Lung microvascular endothelial cell (primary cell): ENCODE results near the gene FAM120A. TPM values are rescaled to one million over a fixed set of nuclear protein-coding genes. Genes with fewer than 3 reads are reported as not detected.
A peak's percentile ranks its signal among the peaks of the same experiment; 100 is the strongest.
"Not testable (repeated sequence)": the region's sequence is repeated elsewhere in the genome, so short reads cannot be mapped to it uniquely, and the experiment has no call there.

Experiments used
- DNase-seq, 2 donors: peaks; one replicate each; pipeline versions ENCODE4 v3.0.0 to v3.0.0-alpha.2; 2010; ENCODE audit warnings: low read depth in 2 of 2
- total RNA-seq: library from RNA; depleted of rRNA; stranded (reverse); fragments of >200 nt; gene quantifications from 2 replicates; pipeline ENCODE4 v1.2.1, GENCODE V29; 2014

FAM120A gene
- total RNA-seq, 1 donor from 2014 or later = 74.6 TPM

DNA sequence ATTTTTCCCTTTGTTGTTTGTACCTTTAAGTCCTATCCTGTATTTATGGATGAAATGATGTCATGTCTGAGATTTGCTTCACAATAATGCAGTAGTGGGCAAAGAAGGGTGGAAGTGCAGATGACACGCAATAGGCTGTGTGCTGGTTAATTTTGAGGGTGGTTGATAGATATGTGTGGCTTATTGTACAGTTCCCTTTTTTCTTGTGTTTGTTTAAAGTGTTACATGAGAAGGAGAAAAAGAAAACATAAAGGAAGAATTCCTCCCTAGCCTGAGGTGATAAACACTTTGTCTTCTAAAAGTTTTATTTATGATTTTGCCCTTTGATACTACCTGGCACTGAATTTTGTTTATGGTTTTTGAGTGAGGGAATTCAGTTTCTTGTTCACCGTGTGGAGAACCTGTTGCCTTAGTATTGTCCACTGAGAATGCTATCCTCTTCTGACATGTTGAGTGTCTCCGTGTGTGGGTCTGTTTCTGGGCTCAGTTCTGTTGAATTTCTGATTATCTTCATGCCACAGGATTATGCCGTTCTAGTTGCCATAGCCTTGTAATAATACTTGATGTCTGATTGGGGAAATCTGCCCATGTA lies 54.2 kb downstream of the FAM120A start:
- no peak for DNase-seq

DNA sequence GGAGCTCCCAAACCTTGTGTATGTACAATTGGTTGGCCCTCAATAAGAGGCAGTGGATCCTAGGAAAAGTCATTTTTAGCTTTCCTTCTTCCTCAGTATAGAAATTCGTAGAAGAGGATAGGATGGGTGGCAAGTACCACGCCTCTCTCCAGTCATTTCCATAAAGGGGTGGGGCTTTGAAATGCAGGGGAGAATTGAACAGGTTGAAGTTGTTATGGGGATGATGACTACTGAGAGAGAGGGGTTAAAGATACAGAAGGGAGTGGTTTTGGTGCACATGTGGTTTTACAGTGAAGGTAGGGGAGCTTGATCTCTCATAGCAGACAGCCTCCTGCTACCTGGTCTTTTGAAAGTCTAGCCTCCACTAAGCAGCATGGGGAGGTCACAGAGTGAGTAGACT lies 56.3 kb downstream of the FAM120A start:
- DNase-seq = no peak

DNA sequence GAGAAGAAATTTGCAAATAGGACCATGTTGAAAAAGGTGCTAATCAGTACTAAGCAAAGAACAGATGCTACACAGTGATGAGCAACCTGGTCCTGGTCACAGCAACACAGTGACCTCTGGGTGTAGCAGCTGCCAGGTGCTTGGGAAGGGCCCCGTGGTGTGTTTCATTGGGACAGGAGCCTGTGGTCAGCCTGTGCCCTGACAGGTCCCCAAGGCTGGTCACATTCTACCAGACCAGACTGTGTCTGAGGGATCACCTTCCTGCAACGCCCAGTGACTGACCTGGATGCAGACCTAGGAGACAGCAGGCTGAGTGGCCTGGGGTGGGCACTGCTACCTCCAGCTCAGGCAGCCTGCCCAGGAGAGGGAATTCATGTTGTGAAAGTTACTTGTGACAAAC lies 56.7 kb downstream of the FAM120A start:
- no peak for DNase-seq

DNA sequence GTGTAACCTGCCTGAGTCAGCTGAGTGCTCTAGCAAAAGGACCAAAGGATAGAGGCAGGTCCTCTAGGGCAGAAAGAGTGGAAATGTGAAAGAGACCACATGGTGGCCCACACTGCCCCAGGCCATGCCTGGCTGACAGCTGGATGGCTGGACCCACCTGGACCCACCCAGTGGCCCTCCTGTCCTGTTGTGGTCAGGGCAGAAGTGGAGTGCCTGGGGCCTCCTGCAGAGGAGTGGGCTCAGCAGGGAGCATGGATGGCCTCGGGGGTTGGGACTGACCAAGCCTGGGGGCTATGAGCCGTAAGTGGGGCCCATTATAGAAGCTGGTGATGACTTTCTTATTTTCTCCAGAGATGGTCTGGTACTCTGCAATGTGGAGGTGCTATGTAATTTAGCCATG lies 57.6 kb downstream of the FAM120A start:
- DNase-seq = no peak

DNA sequence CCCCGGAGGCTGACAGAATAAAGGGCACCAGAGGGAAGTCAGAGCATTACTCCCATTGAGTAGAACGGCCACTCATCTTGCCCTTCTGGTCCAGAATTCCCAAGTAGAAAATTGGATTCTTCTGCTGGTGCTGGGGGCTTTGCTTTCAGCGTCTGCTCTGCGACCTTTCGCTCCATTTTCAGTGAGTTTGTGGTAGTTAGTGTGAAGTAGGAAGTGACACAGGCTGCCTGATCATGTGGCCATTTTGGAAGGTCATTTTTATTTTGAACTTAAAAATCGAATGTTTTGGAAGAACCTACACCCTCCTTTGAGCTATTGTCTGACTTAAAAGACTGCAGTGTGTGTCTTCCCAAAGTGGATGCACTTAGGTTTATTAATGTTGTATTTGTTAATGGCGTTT lies 58.6 kb downstream of the FAM120A start:
- DNase-seq = peak in 1 of 2 donors; percentile 51

DNA sequence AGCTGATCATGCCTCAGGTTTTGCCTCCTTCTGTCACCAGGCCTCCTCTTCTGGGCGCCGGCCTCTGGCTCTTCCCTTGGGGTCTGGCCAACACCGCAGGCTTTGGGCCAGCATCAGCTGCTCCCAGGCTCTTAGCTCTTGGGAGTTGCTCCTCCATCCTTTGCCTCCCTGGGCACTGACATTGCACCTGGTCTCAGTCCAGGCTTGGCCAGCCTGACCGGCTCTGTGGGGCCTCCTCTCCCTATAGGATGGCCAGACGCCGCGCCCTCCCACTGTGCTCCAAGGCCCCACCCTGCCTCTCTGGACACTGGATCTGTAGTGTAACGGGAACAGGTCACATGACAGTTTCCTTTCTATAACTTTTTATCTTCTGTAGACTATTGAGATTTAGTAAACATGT lies 59.7 kb downstream of the FAM120A start:
- DNase-seq = not testable (repeated sequence)

DNA sequence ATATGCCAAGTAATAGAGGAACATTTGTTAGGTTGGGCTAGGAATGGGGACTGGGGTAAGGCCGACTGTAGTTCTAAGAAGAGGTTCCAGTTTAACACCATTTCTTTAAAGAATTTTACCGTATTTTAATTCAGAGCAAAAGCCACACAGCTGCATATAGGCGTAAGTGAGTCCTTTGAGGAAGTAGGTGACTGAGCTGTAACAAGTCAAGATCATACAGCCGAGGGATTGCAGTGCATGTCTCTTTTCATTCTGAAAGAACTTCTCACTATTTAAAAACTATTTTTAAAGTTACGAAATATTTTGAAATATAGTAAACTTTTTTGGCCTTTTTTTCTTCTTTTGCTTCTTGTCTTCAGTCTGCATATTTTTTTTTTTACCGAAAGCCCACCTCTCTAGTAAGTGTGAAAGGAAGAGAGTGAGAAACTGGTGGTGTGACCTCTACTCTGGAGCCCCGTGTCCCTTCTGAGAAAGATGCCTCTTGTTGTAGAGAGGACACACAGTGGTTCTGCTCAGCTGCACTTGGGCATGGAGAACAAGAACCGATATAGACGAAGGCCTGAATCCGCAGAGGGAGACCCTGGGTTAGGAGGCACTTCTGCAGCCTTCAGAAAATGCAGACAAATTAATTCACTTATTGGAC lies 60.8 kb downstream of the FAM120A start:
- DNase-seq = not testable (repeated sequence)

DNA sequence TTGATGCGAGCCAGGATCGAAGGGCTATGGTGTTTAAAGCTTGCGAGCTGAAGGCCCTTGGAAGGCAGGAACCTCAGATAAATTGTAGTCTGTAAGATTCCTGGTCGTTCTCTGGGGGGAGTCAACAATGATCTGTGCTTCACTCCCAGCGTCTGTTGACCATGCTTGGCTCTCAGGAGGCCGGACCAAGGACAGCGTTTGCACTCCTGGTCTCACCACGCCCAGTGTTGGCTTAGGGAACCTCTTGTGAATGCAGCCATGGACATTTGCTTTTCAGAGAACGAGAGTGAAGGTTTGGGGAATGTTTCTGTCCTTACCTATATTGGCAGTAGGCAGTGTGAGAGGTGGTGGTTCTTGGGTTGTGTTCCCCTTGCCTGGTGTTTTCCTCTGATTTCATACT lies 62.1 kb downstream of the FAM120A start:
- no peak for DNase-seq

DNA sequence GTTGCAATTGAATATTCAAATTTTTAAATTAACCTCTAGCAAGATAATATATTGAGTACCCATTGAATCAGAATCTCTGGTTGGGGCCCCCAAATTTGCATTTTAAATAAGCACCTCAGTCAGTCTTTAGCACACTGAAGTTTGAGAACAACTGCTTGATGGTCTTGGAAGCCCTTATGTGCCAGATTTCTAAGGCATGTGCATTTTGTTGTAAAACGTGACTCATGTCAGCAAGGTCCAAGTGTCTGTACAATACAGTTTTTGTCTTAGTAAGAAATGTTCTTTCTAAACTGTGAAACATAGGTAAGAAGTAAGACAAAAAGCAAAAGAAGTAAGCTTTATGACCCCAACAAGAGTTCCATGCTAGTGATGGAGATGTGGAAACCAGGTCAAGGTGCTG lies 65.8 kb downstream of the FAM120A start:
- DNase-seq = no peak

DNA sequence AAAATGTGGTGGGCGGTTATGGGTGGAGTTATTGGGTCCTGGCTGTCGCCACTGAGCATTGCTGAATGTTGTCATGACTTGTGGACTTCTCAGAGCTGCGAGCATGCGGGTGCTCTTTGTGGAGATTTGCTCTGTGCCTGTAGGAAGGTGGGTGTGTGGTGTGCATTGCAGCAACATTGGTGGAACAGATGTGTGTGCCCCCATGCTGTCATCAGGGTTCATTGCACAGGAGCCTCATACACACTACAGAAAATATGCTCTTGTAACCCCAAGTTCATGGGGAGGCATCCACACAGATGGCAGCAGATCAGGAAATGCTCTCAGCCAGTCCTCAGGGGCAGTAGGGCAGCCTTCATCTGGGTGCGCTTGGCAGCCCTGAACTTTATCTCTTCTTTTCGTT lies 69.0 kb downstream of the FAM120A start:
- DNase-seq = peak in 1 of 2 donors; percentile 41

DNA sequence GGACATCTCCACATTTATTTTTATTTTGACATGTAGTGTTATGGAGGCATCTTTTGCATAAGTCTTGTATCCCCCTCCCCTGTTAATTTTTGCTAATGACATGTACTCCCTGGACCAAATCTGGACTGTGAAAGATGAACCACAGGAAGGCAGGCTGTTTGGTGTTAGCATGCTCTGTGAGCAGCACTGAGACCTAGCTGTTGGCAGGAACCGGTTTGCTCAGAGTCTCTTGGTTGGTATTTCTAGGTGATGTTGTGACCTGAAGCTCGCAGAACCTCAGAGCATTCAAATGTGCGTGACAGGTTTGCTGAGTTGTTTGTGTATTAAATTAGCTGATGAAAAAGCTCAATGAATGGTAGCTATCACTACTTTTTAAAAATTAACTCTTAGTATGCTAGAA lies 71.3 kb downstream of the FAM120A start:
- no peak for DNase-seq

DNA sequence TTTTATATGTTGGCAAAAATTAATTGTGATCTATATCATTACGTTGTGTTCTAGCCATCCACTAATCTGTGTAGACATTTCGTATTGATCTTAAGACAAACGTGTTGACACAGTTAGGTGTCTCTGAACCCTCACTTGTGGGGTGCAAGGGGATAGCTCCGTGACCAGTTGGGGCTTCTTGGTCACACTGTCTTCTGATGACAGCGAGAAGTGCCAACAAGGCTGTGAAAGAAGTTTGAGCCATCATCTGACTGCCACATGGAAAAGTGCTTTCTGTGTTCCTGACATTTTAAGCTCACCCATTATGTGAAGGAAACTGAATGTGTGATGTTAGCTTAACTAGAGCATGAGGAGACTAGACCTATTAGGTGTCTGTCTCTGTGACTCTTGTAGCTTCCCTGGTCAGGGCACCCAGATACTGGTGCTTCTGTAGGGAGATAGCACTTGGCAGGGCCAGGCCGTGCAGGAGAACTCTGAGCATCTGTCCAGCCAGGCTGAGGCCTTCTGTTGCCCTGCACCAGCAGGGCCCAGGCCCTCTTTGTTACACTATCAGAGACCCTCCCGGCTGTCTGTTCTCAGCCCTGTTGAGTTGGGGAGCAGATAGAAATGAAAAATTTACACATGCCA lies 72.1 kb downstream of the FAM120A start:
- no peak for DNase-seq

DNA sequence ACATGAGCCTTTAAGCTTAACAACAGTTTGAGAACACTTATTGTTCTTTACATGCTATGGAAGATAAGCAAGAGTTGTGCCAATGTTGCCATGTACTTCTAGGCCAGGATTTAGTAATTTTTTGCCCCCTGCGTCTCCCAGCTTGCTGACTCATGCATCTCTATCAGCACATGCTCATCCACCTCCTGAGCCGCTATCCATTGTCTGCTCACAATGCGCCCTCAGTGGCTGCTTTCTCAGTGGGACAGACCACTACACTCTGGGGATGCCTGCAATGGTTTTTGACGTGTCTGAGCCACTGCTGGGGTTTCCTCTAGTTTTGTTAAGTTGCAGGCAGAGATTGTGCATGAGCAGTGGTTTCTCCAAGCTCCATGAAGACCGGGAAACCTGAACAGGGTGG lies 74.0 kb downstream of the FAM120A start:
- DNase-seq = peak in 1 of 2 donors; percentile 30

DNA sequence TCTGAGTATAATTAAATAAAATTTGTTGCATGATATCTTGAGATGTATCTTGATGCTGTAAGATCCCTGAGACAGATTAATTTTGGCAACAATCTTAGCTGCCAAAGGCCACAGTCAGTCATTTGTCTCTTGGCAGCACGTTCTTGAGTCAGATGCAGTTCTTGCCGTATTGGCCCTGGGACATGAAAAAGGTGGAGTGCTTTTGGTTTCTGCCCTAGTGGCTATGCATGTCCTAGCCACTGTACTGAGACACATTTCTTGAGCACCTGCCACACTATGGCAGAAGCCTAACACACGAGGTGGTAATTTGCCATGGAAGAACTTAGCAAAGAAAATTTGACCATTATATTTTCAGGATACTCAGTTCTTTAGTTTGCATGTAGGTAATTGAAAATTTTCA lies 79.9 kb downstream of the FAM120A start:
- DNase-seq = no peak

DNA sequence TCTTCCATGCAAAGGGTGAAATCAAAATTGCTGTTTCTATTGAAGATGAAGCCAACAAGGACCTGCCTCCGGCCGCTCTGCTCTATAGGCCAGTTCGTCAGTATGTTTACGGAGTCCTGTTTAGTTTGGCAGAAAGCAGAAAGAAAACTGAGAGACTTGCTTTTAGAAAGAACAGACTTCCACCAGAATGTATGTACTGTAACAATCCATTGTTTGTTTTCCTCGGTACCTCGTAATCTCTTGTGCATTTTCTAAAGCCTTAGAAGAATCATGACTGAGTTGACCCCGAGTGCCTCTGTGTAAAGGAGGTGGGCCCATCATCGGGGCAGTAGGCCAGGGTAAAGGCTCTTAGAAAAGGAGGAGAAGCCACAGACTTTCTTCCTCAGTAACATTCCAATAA lies 80.7 kb downstream of the FAM120A start:
- no peak for DNase-seq

DNA sequence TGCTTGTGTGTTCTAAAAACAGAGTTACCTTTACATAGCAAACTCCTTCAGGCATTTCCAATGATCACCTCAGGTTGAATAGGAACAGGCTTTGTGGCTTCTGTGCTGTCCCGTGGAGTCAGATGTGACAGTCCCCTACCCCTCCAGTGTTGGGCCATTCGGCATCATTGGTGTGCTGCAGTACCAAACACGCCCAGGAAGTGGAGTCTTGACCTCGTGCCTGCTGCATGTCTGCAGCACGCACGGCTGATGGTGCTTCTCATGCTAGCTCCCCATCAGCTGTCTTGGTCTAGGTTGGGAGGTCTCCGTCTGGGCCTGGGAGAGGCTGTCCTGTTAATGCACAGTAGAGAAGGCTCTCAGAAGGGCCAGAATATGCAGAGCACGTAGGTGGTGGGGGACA lies 82.4 kb downstream of the FAM120A start:
- DNase-seq = no peak

DNA sequence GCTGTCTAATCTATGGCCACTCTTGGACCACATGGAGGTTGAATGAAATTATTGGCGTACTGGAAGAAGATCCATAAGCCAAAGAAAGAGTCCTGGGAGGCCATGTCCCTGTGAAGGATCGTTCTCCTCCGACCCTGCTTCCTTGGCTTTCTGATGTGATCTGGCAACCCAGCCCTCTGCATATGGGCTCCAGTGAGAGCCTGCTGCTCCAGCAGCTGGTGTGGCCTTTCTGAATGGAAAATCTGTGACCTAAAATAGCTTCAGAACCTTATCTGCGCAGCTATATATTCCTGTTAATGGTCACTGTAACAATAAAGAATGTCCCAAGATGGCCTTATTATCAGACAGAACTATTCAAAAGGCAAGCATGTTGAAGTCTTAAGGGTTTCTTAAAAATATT lies 84.7 kb downstream of the FAM120A start:
- no peak for DNase-seq

DNA sequence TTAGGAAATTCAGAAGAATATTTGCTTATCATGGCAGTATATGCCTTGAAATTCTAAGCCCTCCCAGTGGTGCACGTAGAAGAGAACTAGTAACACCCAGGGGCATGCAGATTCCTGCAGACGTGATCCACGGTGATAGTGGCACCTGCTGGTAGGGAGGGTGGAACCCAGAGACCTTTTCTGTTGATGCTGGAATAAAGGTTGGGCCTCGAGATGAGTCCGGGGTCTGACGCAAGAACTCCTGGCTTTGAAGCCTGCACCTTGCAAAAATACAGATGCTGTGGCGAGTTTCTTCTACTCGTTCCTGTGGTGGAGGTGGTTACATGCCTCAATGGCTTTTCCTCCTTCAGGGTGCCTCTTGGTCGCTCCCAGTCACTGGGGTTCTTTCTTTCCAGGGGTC lies 85.4 kb downstream of the FAM120A start:
- DNase-seq = no peak

DNA sequence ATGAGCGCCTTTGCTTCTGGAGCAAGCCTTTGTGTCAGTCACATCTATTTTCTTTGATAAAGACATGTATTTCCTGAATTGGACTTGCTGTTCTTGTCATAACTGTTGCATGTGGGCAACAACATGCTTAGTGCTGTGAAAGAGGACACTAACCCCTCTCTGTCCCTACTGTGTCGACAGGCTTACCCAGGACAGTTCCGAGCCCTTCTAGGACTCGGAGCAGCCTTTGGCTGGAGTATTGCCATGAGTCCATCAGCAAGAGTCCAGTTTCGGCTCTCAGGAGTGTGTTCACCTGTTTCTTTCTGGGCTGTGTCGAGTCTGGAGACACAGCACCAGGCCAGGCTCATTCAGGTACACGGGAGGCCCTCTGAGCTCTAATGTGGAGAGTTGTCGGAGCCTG lies 88.8 kb downstream of the FAM120A start:
- no peak for DNase-seq

DNA sequence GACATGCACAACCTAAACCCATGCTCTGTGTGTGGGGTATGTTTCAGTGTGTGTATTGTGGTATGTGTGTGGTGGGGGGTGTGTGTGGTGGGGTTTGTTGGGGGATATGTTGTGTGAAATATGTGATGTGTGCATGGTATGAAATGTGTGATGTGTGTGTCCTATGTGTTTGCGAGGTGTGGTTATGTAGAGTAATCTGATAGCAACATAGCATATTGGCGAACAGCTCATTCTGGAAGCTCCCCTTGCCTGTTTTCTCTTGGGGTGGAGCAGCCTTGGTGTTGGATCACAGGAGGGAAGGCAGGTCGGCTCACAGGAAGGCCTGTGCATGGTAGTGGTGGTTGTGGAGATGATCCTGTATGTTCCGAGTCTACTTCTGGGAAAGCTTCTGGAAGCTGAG lies 89.5 kb downstream of the FAM120A start:
- no peak for DNase-seq

DNA sequence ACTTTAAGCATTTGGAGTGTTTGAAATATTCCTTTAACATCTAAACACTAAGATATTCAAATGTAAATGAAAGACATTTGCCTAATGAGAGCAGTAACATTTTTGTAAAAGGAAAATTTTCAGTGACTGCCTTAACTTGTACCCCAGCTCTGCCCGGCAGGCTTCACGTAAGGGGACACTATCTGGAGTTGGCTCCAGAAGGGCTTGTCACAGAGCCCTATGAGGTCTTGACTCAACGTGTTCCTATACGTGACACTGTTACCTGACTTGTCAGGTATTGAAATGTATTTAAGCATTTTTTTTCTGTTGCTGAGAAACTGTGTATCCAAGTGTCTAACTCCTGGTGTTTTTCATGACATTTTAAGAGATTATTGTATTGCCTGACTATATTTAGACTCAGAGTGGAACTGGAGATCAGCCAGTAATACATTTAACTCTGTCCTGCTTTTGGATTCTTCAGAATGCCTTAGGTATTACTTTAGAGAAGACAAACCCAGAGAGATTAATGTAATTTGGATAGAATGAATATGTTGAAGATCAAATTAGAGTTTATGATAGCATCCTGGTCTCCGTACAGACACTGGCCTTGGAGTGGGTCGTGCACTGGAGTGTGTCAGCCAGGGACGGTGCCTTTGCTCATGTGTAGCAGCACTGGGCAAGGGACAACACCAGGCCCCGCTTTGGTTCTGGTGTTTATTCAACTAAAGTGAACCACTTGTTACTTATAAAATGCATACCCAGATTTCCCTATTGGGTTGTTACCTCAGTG lies 90.3 kb downstream of the FAM120A start:
- no peak for DNase-seq

DNA sequence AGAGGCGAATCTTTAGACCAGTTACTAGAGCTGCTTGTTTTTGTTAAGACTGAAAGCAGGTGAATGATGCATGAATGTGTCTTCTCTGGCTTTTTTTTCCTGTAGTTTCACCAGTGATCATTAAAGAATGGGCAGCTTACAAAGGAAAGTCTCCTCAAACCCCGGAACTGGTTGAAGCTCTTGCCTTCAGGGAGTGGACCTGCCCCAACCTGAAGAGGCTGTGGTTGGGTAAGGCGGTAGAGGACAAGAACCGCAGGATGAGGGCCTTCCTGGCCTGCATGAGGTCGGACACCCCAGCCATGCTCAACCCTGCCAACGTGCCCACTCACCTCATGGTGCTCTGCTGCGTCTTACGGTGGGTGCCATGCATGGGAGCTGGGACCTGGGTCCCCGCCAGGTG lies 91.6 kb downstream of the FAM120A start:
- no peak for DNase-seq

DNA sequence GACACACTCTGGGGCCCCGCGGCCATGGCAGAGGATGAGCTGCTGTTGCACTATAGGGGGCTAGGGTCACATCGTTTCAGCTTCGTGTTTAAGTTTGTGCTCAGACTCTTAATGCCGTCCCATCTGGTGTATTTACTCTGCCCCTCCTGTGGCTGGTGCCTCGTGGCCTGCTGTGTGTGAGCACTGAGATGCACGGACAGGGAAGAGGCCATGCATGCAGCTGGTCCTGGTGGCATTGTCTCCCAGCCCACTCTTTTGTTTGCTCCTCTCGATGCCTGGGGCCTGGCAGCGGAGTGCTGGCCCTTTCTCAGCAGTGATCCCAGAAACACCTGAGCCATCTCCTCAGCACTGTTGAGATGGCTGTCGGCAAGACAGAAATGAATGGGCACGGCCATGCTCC lies 94.9 kb downstream of the FAM120A start:
- DNase-seq = no peak
